MM.1S (cell line): ENCODE data around the gene CACNB4.

Source experiments
- DNase-seq: peaks from one replicate; pipeline ENCODE4 v3.0.0-alpha.2; 2015
- H2AFZ ChIP-seq: fragments of 300-600 bp; sonication (generic); 2 replicates; pipeline ENCODE4 v1.6.0; 2016; ENCODE audit warnings: antibody characterized with exemption, low read length
- H3F3A ChIP-seq: fragments of 300-600 bp; sonication (generic); 2 replicates; pipeline ENCODE4 v1.6.1; 2016; ENCODE audit warnings: mild to moderate bottlenecking, antibody characterized with exemption, low read length, moderate library complexity, mixed read lengths; ENCODE audit not compliant: insufficient read depth
- H3K27ac ChIP-seq: fragments of 300-600 bp; sonication (generic); 2 replicates; pipeline ENCODE4 v1.5.1; 2016; ENCODE audit warnings: mild to moderate bottlenecking, low read length
- H3K27me3 ChIP-seq: fragments of 300-600 bp; sonication (generic); replicated peaks from 2 replicates; pipeline ENCODE4 v1.6.0; 2016; ENCODE audit warnings: low read length; ENCODE audit not compliant: insufficient read depth
- H3K36me3 ChIP-seq: fragments of 300-600 bp; sonication (generic); replicated peaks from 2 replicates; pipeline ENCODE4 v1.6.1; 2016; ENCODE audit warnings: mild to moderate bottlenecking, low read length, mixed read lengths; ENCODE audit not compliant: insufficient read depth
- H3K4me1 ChIP-seq: fragments of 300-600 bp; sonication (generic); 2 replicates; pipeline ENCODE4 v1.6.1; 2016; ENCODE audit warnings: low read length, mixed read lengths
- H3K4me2 ChIP-seq: fragments of 300-600 bp; sonication (generic); 2 replicates; pipeline ENCODE4 v1.6.0; 2016; ENCODE audit warnings: low read depth, low read length
- H3K4me3 ChIP-seq: fragments of 300-600 bp; sonication (generic); 2 replicates; pipeline ENCODE4 v1.5.1; 2016; ENCODE audit warnings: low read length, mixed read lengths
- H3K79me2 ChIP-seq: fragments of 300-600 bp; sonication (generic); 2 replicates; pipeline ENCODE4 v1.6.1; 2016; ENCODE audit warnings: mixed run types, low read length, mixed read lengths
- H3K9ac ChIP-seq: fragments of 300-600 bp; sonication (generic); 2 replicates; pipeline ENCODE4 v1.6.1; 2016; ENCODE audit warnings: low read length, mixed read lengths
- H3K9me2 ChIP-seq: fragments of 300-600 bp; sonication (generic); replicated peaks from 2 replicates; pipeline ENCODE4 v1.6.1; 2016; ENCODE audit warnings: mild to moderate bottlenecking, low read length, mixed read lengths; ENCODE audit not compliant: insufficient read depth
- H3K9me3 ChIP-seq: fragments of 300-600 bp; sonication (generic); replicated peaks from 2 replicates; pipeline ENCODE4 v1.6.1; 2016; ENCODE audit warnings: mild to moderate bottlenecking, low read length, mixed read lengths; ENCODE audit not compliant: insufficient read depth
- H4K20me1 ChIP-seq: fragments of 300-600 bp; sonication (generic); 2 replicates; pipeline ENCODE4 v1.6.1; 2016; ENCODE audit warnings: mild to moderate bottlenecking, low read length, moderate library complexity, mixed read lengths; ENCODE audit not compliant: insufficient read depth
- CTCF ChIP-seq: fragments of 300-600 bp; sonication (generic); IDR thresholded peaks from 2 replicates; pipeline ENCODE4 v1.5.1; 2016; ENCODE audit warnings: antibody characterized with exemption, low read length, mixed read lengths
- EZH2 ChIP-seq: fragments of 300-600 bp; sonication (generic); optimal IDR thresholded peaks from 2 replicates; pipeline ENCODE3; 2017; ENCODE audit warnings: low read depth, mild to moderate bottlenecking, antibody characterized with exemption, low read length, mixed read lengths
- EZH2phosphoT487 ChIP-seq: fragments of 300-600 bp; sonication (generic); IDR thresholded peaks from 2 replicates; pipeline ENCODE4 v1.6.1; 2018; ENCODE audit warnings: antibody characterized with exemption, low read length

CACNB4 gene

DNA sequence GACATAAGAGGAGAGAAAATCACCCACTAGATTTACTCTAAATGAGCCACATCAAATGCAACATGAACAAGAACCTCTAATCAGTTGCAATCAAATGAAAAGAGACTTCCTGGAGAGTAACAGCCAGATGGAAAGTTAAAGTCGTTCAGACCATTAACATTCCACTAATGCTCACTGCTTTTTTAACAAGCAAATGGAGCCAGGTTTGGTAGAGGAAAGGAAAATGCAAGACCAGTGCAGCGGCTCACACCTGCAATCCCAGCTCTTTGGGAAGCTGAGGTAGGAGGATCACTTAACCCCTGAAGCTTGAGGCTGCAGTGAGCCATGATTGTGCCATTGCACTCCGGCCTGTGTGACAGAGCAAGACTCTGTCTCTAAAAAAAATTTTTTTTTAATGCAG is 48.5 kb downstream of the CACNB4 start:
- Histone ChIP-seq H3K4me3 (no peak overlapping the region), H2AFZ (no peak overlapping the region), H3F3A (no peaks in the 10 kb centered on the region), H3K4me2 (no peak overlapping the region), H3K27me3 (no peaks in the 10 kb centered on the region), H4K20me1 (no peaks in the 10 kb centered on the region), H3K4me1 (peaks cover 13% of the 10 kb centered on the region), H3K9ac (no peak overlapping the region), H3K9me3 (no peaks in the 10 kb centered on the region), H3K9me2 (no peaks in the 10 kb centered on the region), H3K36me3 (no peaks in the 10 kb centered on the region), H3K79me2 (no peaks in the 10 kb centered on the region), H3K27ac (no peak overlapping the region)
- no peak for TF ChIP-seq EZH2phosphoT487
- TF ChIP-seq EZH2, result no peak
- TF ChIP-seq CTCF, result no peak
- DNase-seq, result no peak

GRCh38 chr2:152049541-152049940 is 49.3 kb downstream of the CACNB4 start:
- H3K4me2 ChIP-seq, result no peak overlapping the region
- H3K36me3 ChIP-seq, result no peaks in the 10 kb centered on the region
- H3K4me3 ChIP-seq, result no peak overlapping the region

DNA sequence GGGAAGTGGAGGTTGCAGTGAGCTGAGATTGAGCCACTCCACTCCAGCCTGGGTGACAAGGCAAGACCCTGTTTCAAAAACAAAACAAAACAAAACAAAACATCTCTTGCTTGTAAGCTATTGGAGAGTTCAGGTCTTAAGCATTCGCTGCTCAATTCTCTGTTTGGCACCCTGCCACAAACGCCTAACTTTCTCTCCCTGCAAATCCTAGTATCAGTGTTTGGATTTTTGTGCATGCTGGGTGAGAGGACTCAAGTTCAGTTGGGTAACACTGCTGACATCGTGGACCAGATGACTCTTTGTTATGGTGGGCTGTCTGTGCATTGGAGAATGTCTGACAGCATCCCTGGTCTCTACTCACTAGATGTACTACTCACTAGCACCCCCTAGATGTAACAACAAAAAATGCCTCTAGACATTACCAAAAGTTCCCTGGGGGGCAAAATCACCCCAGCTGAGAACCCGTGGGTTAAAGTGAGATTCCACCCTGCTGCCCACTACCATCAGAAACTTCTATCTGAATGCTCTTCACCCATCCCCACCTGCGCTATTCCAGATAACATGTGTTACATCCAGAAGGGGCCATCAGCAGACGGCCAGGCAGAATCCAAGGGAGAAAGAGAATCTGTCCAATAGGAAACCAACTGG is 50.9 kb downstream of the CACNB4 start:
- H3K27me3 ChIP-seq, result no peaks in the 10 kb centered on the region
- TF ChIP-seq CTCF, result peak; percentile 47
- no peak for TF ChIP-seq EZH2
- no peak overlapping the region for H2AFZ ChIP-seq
- DNase-seq, result no peak
- H3K4me2 ChIP-seq, result no peak overlapping the region
- H3K4me1 ChIP-seq, result peaks cover 13% of the 10 kb centered on the region
- H3K27ac ChIP-seq, result no peak overlapping the region
- H4K20me1 ChIP-seq, result no peaks in the 10 kb centered on the region
- no peaks in the 10 kb centered on the region for H3K36me3 ChIP-seq
- no peaks in the 10 kb centered on the region for H3K9me3 ChIP-seq
- no peaks in the 10 kb centered on the region for H3F3A ChIP-seq
- no peaks in the 10 kb centered on the region for H3K9me2 ChIP-seq
- no peak overlapping the region for H3K9ac ChIP-seq
- no peaks in the 10 kb centered on the region for H3K79me2 ChIP-seq
- H3K4me3 ChIP-seq, result no peak overlapping the region

More at GRCh38 chr2:152049541-152049940, 49.3 kb downstream of the CACNB4 start:
- Histone ChIP-seq H3F3A (no peaks in the 10 kb centered on the region), H2AFZ (no peak overlapping the region), H3K79me2 (no peaks in the 10 kb centered on the region), H4K20me1 (no peaks in the 10 kb centered on the region), H3K9ac (no peak overlapping the region), H3K27ac (no peak overlapping the region), H3K27me3 (no peaks in the 10 kb centered on the region), H3K4me1 (peaks cover 13% of the 10 kb centered on the region), H3K9me2 (no peaks in the 10 kb centered on the region), H3K9me3 (no peaks in the 10 kb centered on the region)
- TF ChIP-seq CTCF (no peak), EZH2phosphoT487 (no peak)
- DNase-seq, result no peak
